Measurements from ENCODE around the gene OTUB2. TPM values are rescaled to one million over a fixed set of nuclear protein-coding genes. Genes with fewer than 3 reads are reported as not detected.
A peak's percentile ranks its signal among the peaks of the same experiment; 100 is the strongest.

Gene OTUB2
- total RNA-seq, 6 experiments from 2014 or later, result 0.59 to 3.7 (median 0.85) TPM

DNA sequence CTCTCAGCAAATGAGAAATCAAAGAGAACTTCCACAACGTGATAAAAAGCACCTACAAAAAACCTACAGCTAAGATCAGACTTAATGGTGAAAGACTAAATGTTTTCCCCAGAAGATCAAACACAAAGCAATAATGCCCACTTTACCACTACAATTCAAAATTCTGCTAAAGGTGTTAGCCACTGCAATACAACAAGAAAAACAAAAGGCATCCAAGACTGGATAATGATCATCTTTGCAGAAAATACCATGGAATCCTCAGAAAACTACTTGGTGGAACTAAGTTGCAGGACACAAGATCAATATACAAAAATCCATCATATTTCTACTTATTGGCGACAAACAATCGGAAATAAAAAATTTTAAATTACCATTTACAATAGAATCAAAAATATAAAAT lies 48.4 kb downstream of the OTUB2 start:
- WGBS (ENCODE audit: insufficient coverage, low coverage, low lambda C conversion rate, missing lambda C conversion rate), result 100% methylated on average over 3 of the region's 3 CpGs
- no peak for TF ChIP-seq POLR2A (IDR thresholded peaks at IDR 0.05)

DNA sequence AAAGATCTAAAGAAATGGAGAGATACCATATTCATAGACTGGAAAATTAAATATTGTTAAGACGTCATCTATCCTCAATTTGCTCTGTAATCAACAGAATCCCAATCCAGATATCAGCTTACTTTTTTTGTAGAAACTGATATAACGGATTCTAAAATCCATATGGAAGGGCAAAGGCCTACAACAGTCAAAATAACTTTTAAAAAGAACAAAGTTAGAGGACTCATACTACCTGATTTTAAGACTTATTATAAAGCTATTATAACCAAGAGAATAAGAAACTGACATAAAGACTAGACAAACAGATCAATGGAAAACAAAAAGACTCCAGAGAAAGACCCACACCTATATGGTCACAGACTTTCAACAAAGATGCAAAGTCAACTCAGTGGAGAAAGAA lies 48.9 kb downstream of the OTUB2 start:
- H3K4me3 ChIP-seq, result no peak overlapping the region
- ATAC-seq, result no peak
- TF ChIP-seq POLR2A (IDR thresholded peaks at IDR 0.05), result no peak
- TF ChIP-seq, protein P1, sequence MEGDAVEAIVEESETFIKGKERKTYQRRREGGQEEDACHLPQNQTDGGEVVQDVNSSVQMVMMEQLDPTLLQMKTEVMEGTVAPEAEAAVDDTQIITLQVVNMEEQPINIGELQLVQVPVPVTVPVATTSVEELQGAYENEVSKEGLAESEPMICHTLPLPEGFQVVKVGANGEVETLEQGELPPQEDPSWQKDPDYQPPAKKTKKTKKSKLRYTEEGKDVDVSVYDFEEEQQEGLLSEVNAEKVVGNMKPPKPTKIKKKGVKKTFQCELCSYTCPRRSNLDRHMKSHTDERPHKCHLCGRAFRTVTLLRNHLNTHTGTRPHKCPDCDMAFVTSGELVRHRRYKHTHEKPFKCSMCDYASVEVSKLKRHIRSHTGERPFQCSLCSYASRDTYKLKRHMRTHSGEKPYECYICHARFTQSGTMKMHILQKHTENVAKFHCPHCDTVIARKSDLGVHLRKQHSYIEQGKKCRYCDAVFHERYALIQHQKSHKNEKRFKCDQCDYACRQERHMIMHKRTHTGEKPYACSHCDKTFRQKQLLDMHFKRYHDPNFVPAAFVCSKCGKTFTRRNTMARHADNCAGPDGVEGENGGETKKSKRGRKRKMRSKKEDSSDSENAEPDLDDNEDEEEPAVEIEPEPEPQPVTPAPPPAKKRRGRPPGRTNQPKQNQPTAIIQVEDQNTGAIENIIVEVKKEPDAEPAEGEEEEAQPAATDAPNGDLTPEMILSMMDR (IDR thresholded peaks at IDR 0.05), result no peak
- no peaks in the 10 kb centered on the region for H3K27me3 ChIP-seq
- no peak overlapping the region for H3K27ac ChIP-seq
- no peak for DNase-seq
- 100% methylated on average over 2 of the region's 2 CpGs for WGBS (ENCODE audit: insufficient coverage, low coverage, low lambda C conversion rate, missing lambda C conversion rate)
- intact Hi-C loops (cut with DNase I), result no loop called here
- peaks cover 0 to 19% (median 3%) of the 10 kb centered on the region in 4 donors for H3K36me3 ChIP-seq
- peaks cover 0 to 42% (median 4%) of the 10 kb centered on the region in 4 donors for H3K4me1 ChIP-seq
- H3K9me3 ChIP-seq, result peaks cover 0 to 7% (median 0%) of the 10 kb centered on the region in 4 donors

More for the DNA sequence above, 48.4 kb downstream of the OTUB2 start:
- no peak for DNase-seq
- Histone ChIP-seq H3K9me3 (peaks cover 0 to 7% (median 0%) of the 10 kb centered on the region in 4 donors), H3K4me3 (no peak overlapping the region), H3K27ac (no peak overlapping the region), H3K4me1 (peaks cover 0 to 39% (median 4%) of the 10 kb centered on the region in 4 donors), H3K27me3 (no peaks in the 10 kb centered on the region), H3K36me3 (peaks cover 0 to 19% (median 3%) of the 10 kb centered on the region in 4 donors)
- ATAC-seq, result no peak
- intact Hi-C loops (cut with DNase I), result no loop called here

DNA sequence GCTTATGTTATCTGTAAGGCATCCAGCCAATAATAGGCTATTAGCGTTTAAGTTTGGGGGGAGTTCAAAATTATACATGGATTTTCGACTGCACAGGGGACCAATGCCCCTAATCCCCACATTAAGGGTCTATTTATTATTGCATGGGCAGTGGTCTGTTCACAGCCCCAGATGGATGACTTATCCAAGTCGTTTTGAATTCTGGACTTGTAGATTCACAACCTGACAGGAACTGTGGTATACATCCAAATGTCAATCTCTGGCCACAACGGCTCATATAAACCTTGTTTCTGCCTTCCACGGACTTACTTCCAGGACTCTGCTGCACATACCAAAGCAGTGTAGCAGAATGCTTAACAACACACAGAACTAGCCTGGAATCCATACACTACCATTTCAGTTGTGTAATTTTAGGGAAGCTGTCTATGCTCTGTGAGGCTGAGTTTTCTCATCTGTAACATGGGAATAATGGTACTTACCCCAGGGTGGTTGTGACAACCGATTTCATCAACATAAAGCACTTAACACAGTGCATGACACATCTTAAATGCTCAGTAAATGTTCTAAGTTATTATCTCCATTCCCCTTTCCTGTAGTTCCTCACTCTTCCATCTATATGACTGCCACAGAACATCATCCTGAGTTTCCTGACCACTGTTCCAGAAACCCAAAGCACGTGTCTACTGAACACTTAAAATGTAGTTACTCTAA lies 51.1 kb downstream of the OTUB2 start:
- H3K4me3 ChIP-seq, result no peak overlapping the region
- peaks cover 0 to 7% (median 0%) of the 10 kb centered on the region in 4 donors for H3K9me3 ChIP-seq
- no peaks in the 10 kb centered on the region for H3K27me3 ChIP-seq
- peaks cover 0 to 19% (median 3%) of the 10 kb centered on the region in 4 donors for H3K36me3 ChIP-seq
- WGBS (ENCODE audit: insufficient coverage, low coverage, low lambda C conversion rate, missing lambda C conversion rate), result 77% methylated on average over 5 of the region's 7 CpGs
- DNase-seq (no peak), ATAC-seq (no peak)
- intact Hi-C loops (cut with DNase I), result no loop called here
- H3K27ac ChIP-seq, result no peak overlapping the region
- H3K4me1 ChIP-seq, result peaks cover 0 to 45% (median 4%) of the 10 kb centered on the region in 4 donors
- TF ChIP-seq, protein P1 (IDR thresholded peaks at IDR 0.05), result no peak
- no peak for TF ChIP-seq POLR2A (IDR thresholded peaks at IDR 0.05)

DNA sequence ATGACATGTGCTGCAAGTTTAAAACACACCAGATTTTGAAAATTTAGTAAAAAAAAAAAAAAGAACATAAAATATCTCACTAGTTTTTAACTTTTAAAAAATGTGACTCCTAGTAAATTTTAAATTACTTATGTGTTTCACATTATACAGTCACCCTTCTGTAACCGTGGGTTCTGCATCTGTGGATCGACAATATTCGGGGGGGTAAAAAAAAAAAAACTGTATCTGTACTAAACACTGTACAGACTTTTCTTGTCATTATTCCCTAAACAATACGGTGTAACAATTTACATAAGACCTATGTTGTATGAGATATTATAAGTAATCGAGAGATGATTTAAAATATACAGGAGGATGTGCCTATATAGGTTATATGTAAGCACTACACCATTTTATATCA lies 51.7 kb downstream of the OTUB2 start:
- WGBS (ENCODE audit: insufficient coverage, low coverage, low lambda C conversion rate, missing lambda C conversion rate), result 87% methylated on average over 5 of the region's 5 CpGs
- intact Hi-C loops (cut with DNase I), result no loop called here
- DNase-seq (no peak), ATAC-seq (no peak)
- Histone ChIP-seq H3K27ac (no peak overlapping the region), H3K27me3 (no peaks in the 10 kb centered on the region), H3K4me1 (peaks cover 0 to 45% (median 4%) of the 10 kb centered on the region in 4 donors), H3K9me3 (peaks cover 0 to 7% (median 0%) of the 10 kb centered on the region in 4 donors), H3K36me3 (peaks cover 0 to 19% (median 3%) of the 10 kb centered on the region in 4 donors), H3K4me3 (no peak overlapping the region)
- TF ChIP-seq, protein P1 (IDR thresholded peaks at IDR 0.05), result no peak
- no peak for TF ChIP-seq POLR2A (IDR thresholded peaks at IDR 0.05)

DNA sequence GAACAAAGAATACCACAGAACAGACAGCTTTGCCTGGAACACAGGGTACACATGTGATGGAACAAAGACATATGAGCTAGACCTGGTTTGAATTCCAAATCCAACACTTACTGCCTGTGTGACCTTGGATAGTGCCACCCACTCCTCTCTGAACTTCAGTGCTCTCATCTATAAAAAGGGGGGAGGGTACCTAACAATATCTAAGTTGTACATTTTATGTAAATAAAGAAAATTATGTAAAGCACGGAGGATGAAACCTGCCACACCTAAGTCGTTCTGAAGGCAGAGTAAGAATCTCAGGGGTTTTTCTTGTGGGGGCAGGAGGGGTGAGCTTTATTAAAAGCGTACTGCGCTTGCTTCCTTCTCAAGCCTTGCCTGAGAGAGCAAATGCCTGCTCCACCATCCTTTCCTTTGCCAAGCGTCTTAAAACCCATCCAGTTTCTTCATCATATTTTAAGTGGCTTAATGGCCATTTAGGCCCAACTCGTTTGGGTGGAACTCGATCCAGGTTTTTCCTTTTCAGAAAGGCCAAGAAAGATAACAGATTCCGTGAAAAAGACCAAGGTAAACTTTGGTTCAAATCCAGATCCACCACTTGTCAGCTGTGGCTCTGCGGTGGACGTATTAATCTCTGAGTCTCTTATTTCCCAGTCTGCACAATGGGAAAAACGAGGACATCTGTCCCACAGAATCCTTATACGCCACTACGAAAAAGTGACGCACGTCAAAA lies 53.9 kb downstream of the OTUB2 start:
- DNase-seq, result no peak
- Histone ChIP-seq H3K4me1 (peaks cover 0 to 45% (median 4%) of the 10 kb centered on the region in 4 donors), H3K27ac (peak overlapping the region; percentile 86 to 92 (median 89)), H3K36me3 (peaks cover 0 to 19% (median 3%) of the 10 kb centered on the region in 4 donors), H3K4me3 (peak overlapping the region; percentile 81 to 96 (median 92)), H3K9me3 (no peaks in the 10 kb centered on the region), H3K27me3 (no peaks in the 10 kb centered on the region)
- 2% methylated on average over 15 of the region's 15 CpGs for WGBS (ENCODE audit: insufficient coverage, low coverage, low lambda C conversion rate, missing lambda C conversion rate)
- TF ChIP-seq POLR2A (IDR thresholded peaks at IDR 0.05), result no peak
- TF ChIP-seq, protein P1 (IDR thresholded peaks at IDR 0.05), result no peak
- ATAC-seq, result no peak
- intact Hi-C loops (cut with DNase I), result no loop called here

All from right lobe of liver (tissue), 6 donors.